Mucosa of stomach (tissue), 1 donor: ENCODE results near the gene CHMP1A.

ENCODE experiments used
- H3K27me3 ChIP-seq: one replicate; pipeline ENCODE4 v1.7.0; 2013; ENCODE audit warnings: mild to moderate bottlenecking, low read length; ENCODE audit not compliant: control insufficient read depth, insufficient read depth
- H3K36me3 ChIP-seq: one replicate; pipeline ENCODE4 v1.7.0; 2013; ENCODE audit warnings: low read length; ENCODE audit not compliant: control insufficient read depth, insufficient read depth
- H3K4me1 ChIP-seq: one replicate; pipeline ENCODE4 v1.7.0; 2013; ENCODE audit warnings: mild to moderate bottlenecking, low read length; ENCODE audit not compliant: control insufficient read depth, insufficient read depth
- H3K4me3 ChIP-seq: one replicate; pipeline ENCODE4 v1.7.0; 2013; ENCODE audit warnings: low read length
- H3K9ac ChIP-seq: one replicate; pipeline ENCODE4 v1.7.0; 2013; ENCODE audit warnings: mild to moderate bottlenecking, low read length, moderate library complexity
- H3K9me3 ChIP-seq: one replicate; pipeline ENCODE4 v1.7.0; 2013; ENCODE audit warnings: mild to moderate bottlenecking, low read length, moderate library complexity; ENCODE audit not compliant: control insufficient read depth
- donor health status: Pancreatic carcinoma.

The CHMP1A gene

GRCh38 chr16:89602273-89602951 lies 55.1 kb downstream of the CHMP1A start:
- Histone ChIP-seq H3K4me1 (no peaks in the 10 kb centered on the region), H3K9me3 (no peaks in the 10 kb centered on the region)

GRCh38 chr16:89601906-89602272 lies 55.6 kb downstream of the CHMP1A start:
- H3K27me3 ChIP-seq, result peaks cover 7% of the 10 kb centered on the region
- no peak overlapping the region for H3K4me3 ChIP-seq
- H3K4me1 ChIP-seq, result no peaks in the 10 kb centered on the region
- H3K9me3 ChIP-seq, result no peaks in the 10 kb centered on the region
- no peaks in the 10 kb centered on the region for H3K36me3 ChIP-seq
- no peak overlapping the region for H3K9ac ChIP-seq

More at GRCh38 chr16:89602273-89602951, 55.1 kb downstream of the CHMP1A start:
- Histone ChIP-seq H3K36me3 (no peaks in the 10 kb centered on the region), H3K4me3 (no peak overlapping the region), H3K9ac (no peak overlapping the region), H3K27me3 (peaks cover 7% of the 10 kb centered on the region)

- Histone ChIP-seq H3K4me1 (no peaks in the 10 kb centered on the region), H3K4me3 (no peak overlapping the region)
Observed at GRCh38 chr16:89600956-89601355, 56.6 kb downstream of the CHMP1A start.

GRCh38 chr16:89600427-89600826 lies 57.1 kb downstream of the CHMP1A start:
- Histone ChIP-seq H3K9ac (no peak overlapping the region), H3K27me3 (peaks cover 7% of the 10 kb centered on the region), H3K9me3 (no peaks in the 10 kb centered on the region), H3K4me3 (no peak overlapping the region), H3K36me3 (no peaks in the 10 kb centered on the region), H3K4me1 (no peaks in the 10 kb centered on the region)

More at GRCh38 chr16:89600956-89601355, 56.6 kb downstream of the CHMP1A start:
- Histone ChIP-seq H3K36me3 (no peaks in the 10 kb centered on the region), H3K27me3 (peaks cover 7% of the 10 kb centered on the region), H3K9ac (no peak overlapping the region), H3K9me3 (no peaks in the 10 kb centered on the region)

GRCh38 chr16:89599902-89600301 lies 57.6 kb downstream of the CHMP1A start:
- H3K9me3 ChIP-seq, result no peaks in the 10 kb centered on the region
- peaks cover 7% of the 10 kb centered on the region for H3K27me3 ChIP-seq
- H3K4me1 ChIP-seq, result no peaks in the 10 kb centered on the region
- H3K4me3 ChIP-seq, result no peak overlapping the region
- no peaks in the 10 kb centered on the region for H3K36me3 ChIP-seq
- H3K9ac ChIP-seq, result no peak overlapping the region

DNA sequence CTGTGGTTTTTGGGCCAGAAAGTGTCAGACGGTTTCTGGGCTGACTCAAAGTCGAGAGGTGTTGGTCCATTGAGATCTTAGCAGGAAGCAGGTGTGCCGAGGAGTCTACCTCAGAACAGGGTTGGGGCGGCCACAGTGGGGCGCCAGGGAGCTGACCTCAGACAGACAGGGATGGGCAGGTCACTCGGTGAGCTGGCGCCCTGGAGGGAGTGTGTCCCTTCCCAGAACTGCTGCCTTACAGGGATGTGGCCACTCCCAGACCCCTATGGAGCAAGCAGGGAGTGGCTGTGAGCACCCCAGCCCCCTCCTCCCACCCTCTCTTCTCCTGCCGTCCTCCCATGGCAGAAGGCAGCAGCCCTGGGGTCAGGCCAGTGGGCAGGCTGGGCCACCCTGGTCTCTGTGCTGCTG lies 58.1 kb downstream of the CHMP1A start:
- no peak overlapping the region for H3K4me3 ChIP-seq
- H3K27me3 ChIP-seq, result peaks cover 7% of the 10 kb centered on the region

DNA sequence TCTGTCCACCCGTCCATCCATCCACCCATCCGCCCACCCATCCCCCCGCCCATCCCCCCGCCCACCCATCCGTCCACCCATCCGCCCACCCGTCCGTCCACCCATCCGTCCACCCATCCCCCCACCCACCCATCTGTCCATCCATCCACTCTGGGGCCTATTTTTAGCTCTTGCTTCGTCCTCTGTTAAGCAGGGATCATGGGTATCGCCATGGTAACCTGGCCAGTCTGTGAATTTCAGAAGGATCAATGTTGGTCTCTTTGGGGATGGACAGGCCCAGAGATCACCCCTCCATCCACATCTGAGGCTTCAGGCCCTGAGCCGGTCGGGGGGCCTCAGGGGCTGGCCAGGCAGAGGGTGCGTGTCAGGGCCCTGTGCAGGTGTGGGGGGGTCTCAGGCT lies 59.3 kb downstream of the CHMP1A start:
- H3K27me3 ChIP-seq, result peaks cover 7% of the 10 kb centered on the region
- no peaks in the 10 kb centered on the region for H3K36me3 ChIP-seq
- no peaks in the 10 kb centered on the region for H3K9me3 ChIP-seq
- no peak overlapping the region for H3K9ac ChIP-seq
- H3K4me3 ChIP-seq, result no peak overlapping the region
- no peaks in the 10 kb centered on the region for H3K4me1 ChIP-seq

More for the DNA sequence above, 58.1 kb downstream of the CHMP1A start:
- no peak overlapping the region for H3K9ac ChIP-seq
- no peaks in the 10 kb centered on the region for H3K9me3 ChIP-seq
- H3K36me3 ChIP-seq, result no peaks in the 10 kb centered on the region
- no peaks in the 10 kb centered on the region for H3K4me1 ChIP-seq

- no peak overlapping the region for H3K9ac ChIP-seq
- H3K4me1 ChIP-seq, result no peaks in the 10 kb centered on the region
- H3K27me3 ChIP-seq, result no peaks in the 10 kb centered on the region
- H3K36me3 ChIP-seq, result no peaks in the 10 kb centered on the region
- no peaks in the 10 kb centered on the region for H3K9me3 ChIP-seq
- no peak overlapping the region for H3K4me3 ChIP-seq
Observed at GRCh38 chr16:89596957-89597649, 60.4 kb downstream of the CHMP1A start.

DNA sequence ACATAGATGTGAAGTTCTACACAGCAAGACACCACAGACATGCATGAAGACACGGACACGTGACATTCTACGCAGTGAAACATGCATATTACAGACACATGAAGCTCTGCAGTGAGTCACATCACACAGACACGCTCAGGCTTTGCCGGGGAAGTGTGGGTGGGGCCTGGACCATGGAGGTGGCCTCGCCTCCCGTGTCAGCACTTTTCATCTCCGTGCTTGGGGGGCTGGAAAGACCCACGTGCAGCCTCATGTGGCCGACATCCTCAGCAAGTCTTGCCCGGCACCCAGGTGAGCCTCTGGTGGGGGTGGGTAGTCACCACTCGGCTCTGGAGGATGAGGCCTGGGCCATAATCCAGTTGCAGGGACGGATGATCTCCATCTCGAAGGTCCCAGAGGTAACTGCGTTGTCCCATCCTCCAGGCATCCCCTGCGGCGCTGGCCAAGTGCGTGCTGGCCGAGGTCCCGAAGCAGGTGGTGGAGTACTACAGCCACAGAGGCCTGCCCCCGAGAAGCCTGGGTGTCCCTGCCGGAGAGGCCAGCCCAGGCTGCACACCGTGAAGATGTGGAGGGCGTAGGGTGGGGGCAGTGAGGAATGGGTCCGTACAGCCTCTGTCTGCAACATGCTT lies 61.3 kb downstream of the CHMP1A start:
- Histone ChIP-seq H3K9ac (no peak overlapping the region), H3K4me3 (no peak overlapping the region), H3K27me3 (no peaks in the 10 kb centered on the region)

DNA sequence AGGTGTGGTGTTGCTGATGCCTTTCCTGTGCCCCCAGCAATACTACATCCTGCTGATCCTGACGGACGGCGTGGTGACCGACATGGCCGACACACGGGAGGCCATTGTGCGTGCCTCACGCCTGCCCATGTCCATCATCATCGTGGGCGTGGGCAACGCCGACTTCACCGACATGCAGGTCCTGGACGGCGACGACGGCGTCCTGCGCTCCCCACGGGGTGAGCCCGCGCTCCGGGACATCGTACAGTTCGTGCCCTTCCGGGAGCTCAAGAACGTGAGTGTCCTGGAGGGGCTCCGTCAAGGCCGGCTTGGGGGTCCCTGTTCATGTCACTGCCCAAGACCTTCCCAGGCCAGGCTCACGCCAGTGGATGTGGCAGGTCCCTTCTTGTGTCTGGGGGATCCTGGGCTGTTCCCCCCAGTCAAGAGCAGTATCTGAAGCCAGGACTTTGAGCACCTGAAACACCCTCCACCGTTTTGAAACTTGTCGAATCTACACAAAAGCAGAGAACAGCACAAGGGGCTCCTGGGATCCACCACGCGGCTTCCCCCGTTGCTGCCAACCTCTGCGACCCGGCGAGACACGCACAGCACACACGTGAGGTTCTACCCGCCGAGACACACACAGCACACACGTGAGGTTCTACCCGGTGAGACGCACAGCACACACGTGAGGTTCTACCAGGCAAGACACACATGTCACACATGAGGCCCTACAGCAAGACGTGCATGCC lies 62.0 kb downstream of the CHMP1A start:
- H3K36me3 ChIP-seq, result no peaks in the 10 kb centered on the region
- H3K4me3 ChIP-seq, result no peak overlapping the region
- no peaks in the 10 kb centered on the region for H3K27me3 ChIP-seq
- H3K9me3 ChIP-seq, result no peaks in the 10 kb centered on the region
- no peaks in the 10 kb centered on the region for H3K4me1 ChIP-seq
- no peak overlapping the region for H3K9ac ChIP-seq

More for the DNA sequence above, 61.3 kb downstream of the CHMP1A start:
- Histone ChIP-seq H3K4me1 (no peaks in the 10 kb centered on the region), H3K36me3 (no peaks in the 10 kb centered on the region), H3K9me3 (no peaks in the 10 kb centered on the region)
